Neural crest cell (in vitro differentiated cells): ENCODE measurements around the gene KCNMA1. TPM values are rescaled to one million over a fixed set of nuclear protein-coding genes. Genes with fewer than 3 reads are reported as not detected.

Experiments
- DNase-seq: peaks from one replicate; pipeline ENCODE4 v3.0.0; 2021; ENCODE audit warnings: low read depth, mixed read lengths, low spot score
- H3K27ac Mint-ChIP-seq: one replicate; pipeline ENCODE4 v1.8.0; 2021; ENCODE audit warnings: mild to moderate bottlenecking, mixed read lengths; ENCODE audit not compliant: unreplicated experiment
- H3K27me3 Mint-ChIP-seq: 2 replicates; pipeline ENCODE4 v1.8.0; 2021; ENCODE audit warnings: low read depth, mild to moderate bottlenecking, mixed read lengths
- H3K36me3 Mint-ChIP-seq: 2 replicates; pipeline ENCODE4 v1.8.0; 2021; ENCODE audit warnings: low read depth, mild to moderate bottlenecking, mixed read lengths
- H3K4me1 Mint-ChIP-seq: 2 replicates; pipeline ENCODE4 v1.8.0; 2021; ENCODE audit warnings: mixed read lengths
- H3K4me3 Mint-ChIP-seq: one replicate; pipeline ENCODE4 v1.8.0; 2021; ENCODE audit warnings: mild to moderate bottlenecking, mixed read lengths
- H3K9me3 Mint-ChIP-seq: 2 replicates; pipeline ENCODE4 v1.8.0; 2021; ENCODE audit warnings: mixed read lengths
- CTCF ChIP-seq: fragments of 200-600 bp; sonication (generic); conservative IDR thresholded peaks from 2 replicates; pipeline ENCODE4 v1.5.0; 2021; ENCODE audit warnings: antibody characterized with exemption, mild to moderate bottlenecking
- total RNA-seq: library from RNA; stranded (reverse); gene quantifications from 2 replicates; pipeline ENCODE4 v1.2.1, GENCODE V29; 2021

Gene KCNMA1
- total RNA-seq, 1 donor from 2014 or later = 1.7 TPM

DNA sequence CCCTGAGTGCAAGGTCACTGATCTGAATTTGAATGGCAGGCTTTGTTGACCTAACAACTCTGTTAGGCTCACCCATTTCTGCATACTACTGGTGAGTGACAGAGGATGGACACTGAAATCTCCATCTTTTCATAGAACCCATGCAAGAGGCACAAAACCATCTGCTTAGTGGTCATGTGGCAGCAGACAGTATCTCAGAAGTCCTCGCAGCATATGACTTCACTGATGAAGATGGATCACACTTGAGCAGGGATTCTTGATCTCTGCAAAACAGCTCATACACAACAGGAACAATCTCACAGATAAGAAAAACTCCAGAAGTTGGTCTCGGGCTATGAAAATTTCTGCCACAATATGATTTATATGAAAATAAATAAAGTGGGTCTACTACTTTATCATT, 487.9 kb downstream of the KCNMA1 start:
- Mint-ChIP-seq H3K4me1 (peaks cover 10% of the 10 kb centered on the region), H3K27me3 (no peaks in the 10 kb centered on the region), H3K27ac (no peak overlapping the region), H3K36me3 (no peaks in the 10 kb centered on the region), H3K4me3 (no peak overlapping the region), H3K9me3 (no peaks in the 10 kb centered on the region)
- no peak for TF ChIP-seq CTCF
- DNase-seq = no peak

- TF ChIP-seq CTCF = no peak
- Mint-ChIP-seq H3K4me1 (peaks cover 10% of the 10 kb centered on the region), H3K27ac (no peak overlapping the region), H3K4me3 (no peak overlapping the region), H3K9me3 (no peaks in the 10 kb centered on the region), H3K36me3 (no peaks in the 10 kb centered on the region), H3K27me3 (no peaks in the 10 kb centered on the region)
- no peak for DNase-seq
Observed at GRCh38 chr10:77149001-77149400, 488.6 kb downstream of the KCNMA1 start.

GRCh38 chr10:77147871-77148270, 489.7 kb downstream of the KCNMA1 start:
- DNase-seq = no peak
- Mint-ChIP-seq H3K9me3 (no peaks in the 10 kb centered on the region), H3K27ac (no peak overlapping the region), H3K36me3 (no peaks in the 10 kb centered on the region), H3K4me3 (no peak overlapping the region), H3K27me3 (no peaks in the 10 kb centered on the region), H3K4me1 (peaks cover 10% of the 10 kb centered on the region)
- TF ChIP-seq CTCF = no peak

GRCh38 chr10:77146712-77147336, 490.8 kb downstream of the KCNMA1 start:
- H3K36me3 Mint-ChIP-seq = no peaks in the 10 kb centered on the region
- H3K27me3 Mint-ChIP-seq = no peaks in the 10 kb centered on the region
- H3K4me3 Mint-ChIP-seq = no peak overlapping the region
- no peaks in the 10 kb centered on the region for H3K9me3 Mint-ChIP-seq
- DNase-seq = no peak
- H3K27ac Mint-ChIP-seq = no peak overlapping the region
- H3K4me1 Mint-ChIP-seq = peaks cover 10% of the 10 kb centered on the region
- no peak for TF ChIP-seq CTCF

GRCh38 chr10:77144656-77145055, 493.0 kb downstream of the KCNMA1 start:
- Mint-ChIP-seq H3K27ac (no peak overlapping the region), H3K4me3 (no peak overlapping the region), H3K36me3 (no peaks in the 10 kb centered on the region), H3K9me3 (no peaks in the 10 kb centered on the region), H3K27me3 (no peaks in the 10 kb centered on the region), H3K4me1 (peaks cover 9% of the 10 kb centered on the region)
- DNase-seq = no peak
- no peak for TF ChIP-seq CTCF
